GM23248 (cell line): Measurements from ENCODE around the gene HMGN2.

Experiments used
- EZH2 ChIP-seq: fragments of 200-600 bp; sonication (generic); IDR thresholded peaks from 2 replicates; pipeline ENCODE4 v1.6.1; 2018; ENCODE audit warnings: antibody characterized with exemption, mild to moderate bottlenecking; ENCODE audit not compliant: insufficient read depth, poor library complexity, severe bottlenecking
- EZH2phosphoT487 ChIP-seq: fragments of 200-600 bp; sonication (generic); IDR thresholded peaks from 2 replicates; pipeline ENCODE4 v1.6.1; 2018; ENCODE audit warnings: antibody characterized with exemption, moderate library complexity, mild to moderate bottlenecking, low read depth; ENCODE audit not compliant: insufficient read depth

- TF ChIP-seq EZH2: no peak
- TF ChIP-seq EZH2phosphoT487: no peak
These were observed 32.0 kb upstream of the HMGN2 start for GRCh38 chr1:26440259-26440658.
